Measurements from ENCODE around the gene U2AF2. TPM values are rescaled to one million over a fixed set of nuclear protein-coding genes. Genes with fewer than 3 reads are reported as not detected.

U2AF2 gene
- total RNA-seq, 4 donors from 2014 or later = 115 to 242 (median 141) TPM

DNA sequence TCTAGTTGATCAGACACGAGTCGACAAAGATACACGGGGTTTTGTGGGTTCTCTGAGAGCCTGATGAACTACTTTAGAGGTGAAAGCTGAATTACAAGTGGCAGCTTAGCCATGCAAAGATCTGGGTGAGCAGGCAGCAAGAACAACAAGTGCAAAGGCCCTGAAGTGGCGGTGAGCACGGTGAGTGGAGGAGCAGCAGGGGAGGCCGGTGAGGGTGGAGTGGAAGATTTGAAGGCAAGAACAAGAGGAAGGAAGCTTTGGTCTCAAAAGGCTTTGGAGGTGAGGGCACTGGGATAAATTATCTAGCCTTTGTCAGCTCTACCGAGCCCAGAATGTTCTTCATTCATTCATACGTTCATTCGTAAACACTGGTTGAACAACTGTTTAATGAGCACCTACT is 48.0 kb upstream of the U2AF2 start:
- TF ChIP-seq, protein P1, sequence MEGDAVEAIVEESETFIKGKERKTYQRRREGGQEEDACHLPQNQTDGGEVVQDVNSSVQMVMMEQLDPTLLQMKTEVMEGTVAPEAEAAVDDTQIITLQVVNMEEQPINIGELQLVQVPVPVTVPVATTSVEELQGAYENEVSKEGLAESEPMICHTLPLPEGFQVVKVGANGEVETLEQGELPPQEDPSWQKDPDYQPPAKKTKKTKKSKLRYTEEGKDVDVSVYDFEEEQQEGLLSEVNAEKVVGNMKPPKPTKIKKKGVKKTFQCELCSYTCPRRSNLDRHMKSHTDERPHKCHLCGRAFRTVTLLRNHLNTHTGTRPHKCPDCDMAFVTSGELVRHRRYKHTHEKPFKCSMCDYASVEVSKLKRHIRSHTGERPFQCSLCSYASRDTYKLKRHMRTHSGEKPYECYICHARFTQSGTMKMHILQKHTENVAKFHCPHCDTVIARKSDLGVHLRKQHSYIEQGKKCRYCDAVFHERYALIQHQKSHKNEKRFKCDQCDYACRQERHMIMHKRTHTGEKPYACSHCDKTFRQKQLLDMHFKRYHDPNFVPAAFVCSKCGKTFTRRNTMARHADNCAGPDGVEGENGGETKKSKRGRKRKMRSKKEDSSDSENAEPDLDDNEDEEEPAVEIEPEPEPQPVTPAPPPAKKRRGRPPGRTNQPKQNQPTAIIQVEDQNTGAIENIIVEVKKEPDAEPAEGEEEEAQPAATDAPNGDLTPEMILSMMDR (IDR thresholded peaks at IDR 0.05) = no peak
- no peak for TF ChIP-seq POLR2A (IDR thresholded peaks at IDR 0.05)
- TF ChIP-seq EP300 (IDR thresholded peaks at IDR 0.05) = no peak
- Histone ChIP-seq H3K27me3 (no peaks in the 10 kb centered on the region), H3K9me3 (no peaks in the 10 kb centered on the region), H3K36me3 (peaks cover 0 to 36% (median 0%) of the 10 kb centered on the region in 3 donors), H3K4me1 (peaks cover 0 to 60% (median 11%) of the 10 kb centered on the region in 4 donors), H3K4me3 (peak overlapping the region in 1 of 4 donors; percentile 100), H3K27ac (peak overlapping the region in 1 of 4 donors; percentile 98)
- WGBS, 2 donors = 64 to 70% methylated on average over 9 of the region's 9 CpGs
- DNase-seq (ENCODE audit: low spot score in 2 of 2) = no peak

DNA sequence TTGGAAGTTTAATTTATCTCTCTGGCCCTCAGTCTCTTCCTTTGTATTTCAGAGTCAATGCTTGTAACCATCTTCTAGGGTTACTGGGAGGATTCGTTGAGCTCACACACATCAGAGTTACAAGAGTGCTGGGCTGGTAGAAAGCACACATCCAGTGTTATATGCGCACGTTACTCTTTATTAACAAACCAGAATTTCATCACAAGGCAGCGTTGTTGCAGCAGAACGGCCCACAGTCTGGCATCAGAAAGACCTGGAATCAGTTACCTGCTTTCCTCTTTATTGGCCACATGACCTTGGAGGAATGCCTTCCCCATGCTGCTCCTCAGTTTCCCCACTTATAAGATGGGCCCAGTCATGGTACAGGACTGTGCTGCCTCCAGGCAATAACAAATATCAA is 45.5 kb upstream of the U2AF2 start:
- peaks cover 0 to 39% (median 0%) of the 10 kb centered on the region in 3 donors for H3K36me3 ChIP-seq
- no peaks in the 10 kb centered on the region for H3K9me3 ChIP-seq
- no peak overlapping the region for H3K27ac ChIP-seq
- no peak overlapping the region for H3K4me3 ChIP-seq
- H3K27me3 ChIP-seq = no peaks in the 10 kb centered on the region
- TF ChIP-seq EP300 (IDR thresholded peaks at IDR 0.05) = no peak
- TF ChIP-seq, protein P1 (IDR thresholded peaks at IDR 0.05) = no peak
- no peak for TF ChIP-seq POLR2A (IDR thresholded peaks at IDR 0.05)
- 91 to 95% methylated on average over 5 of the region's 5 CpGs for WGBS, 2 donors
- no peak for DNase-seq (ENCODE audit: low spot score in 2 of 2)
- peaks cover 0 to 55% (median 10%) of the 10 kb centered on the region in 4 donors for H3K4me1 ChIP-seq

DNA sequence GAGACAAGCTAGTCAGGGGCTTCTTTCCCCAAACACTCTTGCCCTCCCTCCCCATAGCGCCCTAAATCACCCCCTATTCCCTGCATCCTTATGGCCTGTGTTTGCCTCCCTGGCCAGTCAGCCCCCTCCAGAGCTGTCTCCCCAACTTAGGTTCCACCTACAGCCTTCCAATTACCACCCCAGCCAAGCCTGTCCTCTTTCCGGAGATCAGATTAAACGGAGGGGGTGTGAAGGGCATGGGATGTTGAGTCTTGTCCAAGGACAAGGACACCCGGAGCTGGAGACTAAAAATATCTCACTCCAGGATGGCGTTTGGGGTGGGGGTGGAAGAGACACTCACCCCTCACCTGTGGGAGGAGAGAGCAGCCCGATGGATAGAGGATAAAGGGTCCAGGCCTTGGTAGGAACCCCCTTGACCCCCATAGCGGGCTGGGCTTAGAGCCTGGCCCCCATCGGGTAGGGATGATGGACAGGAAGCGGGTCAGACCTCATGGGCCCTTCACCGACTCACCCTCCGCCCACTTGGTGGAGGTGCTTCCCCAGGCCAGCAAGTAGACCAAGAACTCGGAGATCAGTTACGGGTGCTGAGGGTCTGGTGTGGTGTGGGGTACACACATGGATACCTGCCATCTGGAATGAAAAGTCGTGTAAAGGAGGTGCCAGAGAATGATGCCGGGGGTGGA is 43.4 kb upstream of the U2AF2 start:
- Histone ChIP-seq H3K4me3 (no peak overlapping the region), H3K36me3 (peaks cover 0 to 61% (median 6%) of the 10 kb centered on the region in 3 donors), H3K27ac (no peak overlapping the region), H3K4me1 (peaks cover 0 to 42% (median 4%) of the 10 kb centered on the region in 4 donors), H3K9me3 (no peaks in the 10 kb centered on the region), H3K27me3 (no peaks in the 10 kb centered on the region)
- DNase-seq (ENCODE audit: low spot score in 2 of 2) = no peak
- 77 to 81% methylated on average over 14 to 15 of the region's 15 CpGs for WGBS, 2 donors
- TF ChIP-seq, protein P1 (IDR thresholded peaks at IDR 0.05) = no peak
- TF ChIP-seq POLR2A (IDR thresholded peaks at IDR 0.05) = no peak
- TF ChIP-seq EP300 (IDR thresholded peaks at IDR 0.05) = no peak

DNA sequence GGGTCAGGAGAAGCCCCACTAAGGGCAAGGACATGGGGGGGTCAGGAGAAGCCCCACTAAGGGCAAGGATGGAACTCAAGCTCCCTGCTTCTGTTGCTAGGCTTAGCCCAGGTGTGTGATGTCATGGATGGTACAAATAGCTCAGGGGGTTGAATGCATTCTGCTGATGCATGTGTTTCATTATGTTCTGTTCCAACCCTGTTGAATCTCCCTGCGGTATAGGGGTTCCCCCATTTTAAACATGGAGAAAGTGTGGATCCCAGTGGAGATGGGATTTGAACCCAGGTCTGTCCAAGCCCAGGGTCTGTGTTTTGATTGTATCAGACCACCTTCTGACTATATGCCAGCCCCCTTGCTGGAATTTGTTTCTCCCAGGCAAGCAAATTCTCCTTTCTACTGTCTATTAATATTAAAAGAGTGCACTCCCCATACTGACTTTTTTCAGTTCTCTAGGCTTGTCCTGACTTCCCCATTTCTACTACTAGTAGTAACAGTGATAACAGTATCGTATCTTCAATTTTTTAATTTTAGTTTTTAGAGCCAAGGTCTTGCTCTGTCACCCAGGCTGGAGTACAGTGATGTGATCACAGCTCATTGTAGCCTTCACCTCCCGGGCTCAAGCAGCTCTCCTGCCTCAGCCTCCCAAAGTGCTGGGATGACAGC is 42.7 kb upstream of the U2AF2 start:
- 86 to 87% methylated on average over 3 of the region's 3 CpGs for WGBS, 2 donors
- H3K9me3 ChIP-seq = no peaks in the 10 kb centered on the region
- H3K36me3 ChIP-seq = peaks cover 0 to 67% (median 6%) of the 10 kb centered on the region in 3 donors
- DNase-seq (ENCODE audit: low spot score in 2 of 2) = no peak
- peaks cover 0 to 36% (median 0%) of the 10 kb centered on the region in 4 donors for H3K4me1 ChIP-seq
- no peaks in the 10 kb centered on the region for H3K27me3 ChIP-seq
- TF ChIP-seq EP300 (IDR thresholded peaks at IDR 0.05) = no peak
- TF ChIP-seq, protein P1 (IDR thresholded peaks at IDR 0.05) = no peak
- TF ChIP-seq POLR2A (IDR thresholded peaks at IDR 0.05) = no peak
- H3K27ac ChIP-seq = no peak overlapping the region
- no peak overlapping the region for H3K4me3 ChIP-seq

DNA sequence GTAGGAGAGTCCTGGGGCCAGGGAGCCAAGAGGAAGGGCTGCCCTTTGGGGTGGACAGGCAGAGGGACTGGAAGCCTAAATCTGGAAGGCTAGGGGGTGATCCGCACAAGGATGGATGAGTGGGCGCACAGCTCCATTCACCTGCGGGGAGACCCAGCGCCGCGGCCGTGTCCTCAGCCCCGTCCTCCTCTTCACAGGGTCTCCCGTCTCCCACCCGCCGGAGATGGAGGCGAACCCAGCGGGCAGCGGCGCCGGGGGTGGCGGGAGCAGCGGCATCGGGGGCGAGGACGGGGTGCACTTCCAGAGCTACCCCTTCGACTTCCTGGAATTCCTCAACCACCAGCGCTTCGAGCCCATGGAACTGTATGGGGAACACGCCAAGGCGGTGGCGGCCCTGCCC is 41.4 kb upstream of the U2AF2 start:
- Histone ChIP-seq H3K27me3 (no peaks in the 10 kb centered on the region), H3K9me3 (no peaks in the 10 kb centered on the region), H3K27ac (no peak overlapping the region), H3K4me3 (no peak overlapping the region), H3K4me1 (peaks cover 0 to 23% (median 0%) of the 10 kb centered on the region in 4 donors), H3K36me3 (peaks cover 0 to 78% (median 6%) of the 10 kb centered on the region in 3 donors)
- TF ChIP-seq POLR2A (IDR thresholded peaks at IDR 0.05) = no peak
- TF ChIP-seq EP300 (IDR thresholded peaks at IDR 0.05) = no peak
- TF ChIP-seq, protein P1 (IDR thresholded peaks at IDR 0.05) = no peak
- WGBS, 2 donors = 89 to 92% methylated on average over 26 to 27 of the region's 27 CpGs
- DNase-seq (ENCODE audit: low spot score in 2 of 2) = no peak
